SIG-M5 treated with dmso at 0.1 percent for 504 hours (cell line): ENCODE measurements around the gene TMEM101.
A peak's percentile ranks its signal among the peaks of the same experiment; 100 is the strongest.
"Not testable (repeated sequence)": the region's sequence is repeated elsewhere in the genome, so short reads cannot be mapped to it uniquely, and the experiment has no call there.

ENCODE experiments used
- DNase-seq: peaks from one replicate; lab custom pipeline; 2025; ENCODE audit not compliant: unreplicated experiment; lab: John Stamatoyannopoulos, UW

Gene TMEM101

DNA sequence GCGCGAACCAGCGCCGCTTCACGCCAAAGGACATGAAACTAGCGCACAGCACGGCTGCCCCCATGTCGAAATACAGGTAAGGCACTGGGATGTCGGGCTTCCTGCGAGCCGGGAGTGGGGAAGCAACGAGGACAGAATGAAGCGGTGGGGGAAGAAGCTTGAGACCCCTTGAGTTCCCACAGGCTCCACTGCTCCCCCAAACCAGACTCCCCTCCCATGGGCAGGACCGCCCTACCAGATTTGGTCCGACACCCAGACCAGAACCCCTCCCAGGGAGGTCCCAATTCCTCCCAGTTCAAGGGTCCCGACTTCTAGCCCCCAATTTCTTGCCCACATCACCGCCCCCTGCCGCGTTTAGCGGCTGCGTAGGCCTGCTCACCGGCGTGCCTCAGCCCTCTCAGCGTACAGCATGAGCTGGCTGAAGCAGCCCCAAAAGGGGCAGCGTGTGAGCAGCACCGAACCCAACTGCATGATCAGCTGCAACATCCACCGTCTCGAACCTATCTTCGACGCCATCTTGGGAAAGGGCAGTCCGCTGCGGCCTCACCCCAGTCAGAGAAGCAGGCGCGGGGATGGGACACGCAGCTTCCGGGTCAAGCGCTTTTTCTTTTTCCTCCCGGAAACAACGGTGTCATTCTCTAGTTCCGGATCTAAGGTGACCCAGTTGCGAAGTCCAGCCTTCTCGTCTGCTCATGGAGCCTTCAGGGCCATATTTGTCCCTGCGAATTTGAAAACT is at the start of gene TMEM101:
TMEM101 (minus strand) TSS at position 527 of the 736 bp plus-strand sequence; CDS start at position 516, 11 bp downstream.
- DNase-seq = peak; percentile 96

DNA sequence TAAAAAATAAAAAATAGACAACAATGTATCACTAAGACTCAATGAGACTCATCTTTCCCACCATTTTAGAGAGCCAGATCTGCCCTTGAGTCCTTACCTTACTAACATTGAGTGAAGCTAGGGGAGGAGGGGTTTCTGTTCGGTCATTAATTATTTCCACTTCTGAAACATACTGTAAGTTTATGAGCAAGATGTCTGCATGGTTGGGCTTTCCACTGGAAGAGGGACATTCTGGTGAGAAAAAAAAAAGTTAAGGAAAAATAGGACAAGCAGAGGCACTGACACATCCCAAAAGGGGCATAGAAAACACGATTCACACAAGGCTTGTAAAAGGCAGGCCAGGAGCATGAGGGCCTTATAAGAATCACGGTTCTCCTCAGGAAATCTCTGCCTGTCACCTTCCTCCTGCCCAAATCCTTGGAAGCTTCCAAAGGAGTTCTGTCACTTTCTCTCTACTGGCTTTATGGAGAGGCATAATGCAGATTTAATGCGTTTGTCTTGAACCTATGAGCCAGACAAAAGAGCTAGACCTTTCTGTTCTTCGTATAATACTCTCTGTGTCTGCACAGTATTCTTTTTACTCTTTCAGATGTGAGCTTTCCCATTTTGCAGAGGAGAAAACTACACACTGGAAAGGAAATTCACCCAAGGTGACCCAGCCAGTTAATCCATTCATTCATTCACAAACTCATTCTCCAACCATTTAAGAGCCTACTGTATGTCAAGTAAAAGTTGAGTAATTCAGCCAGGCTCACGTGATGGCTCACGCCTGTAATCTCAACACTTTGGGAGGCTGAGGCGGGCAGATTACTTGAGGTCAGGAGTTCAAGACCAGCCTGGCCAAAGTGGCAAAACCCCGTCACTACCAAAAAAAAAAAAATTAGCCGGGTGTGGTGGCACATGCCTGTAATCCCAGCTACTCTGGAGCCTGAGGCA is 49.2 kb upstream of the TMEM101 start:
- DNase-seq = no peak

- DNase-seq = no peak
Observed at GRCh38 chr17:44062871-44063270, 48.1 kb upstream of the TMEM101 start.

DNA sequence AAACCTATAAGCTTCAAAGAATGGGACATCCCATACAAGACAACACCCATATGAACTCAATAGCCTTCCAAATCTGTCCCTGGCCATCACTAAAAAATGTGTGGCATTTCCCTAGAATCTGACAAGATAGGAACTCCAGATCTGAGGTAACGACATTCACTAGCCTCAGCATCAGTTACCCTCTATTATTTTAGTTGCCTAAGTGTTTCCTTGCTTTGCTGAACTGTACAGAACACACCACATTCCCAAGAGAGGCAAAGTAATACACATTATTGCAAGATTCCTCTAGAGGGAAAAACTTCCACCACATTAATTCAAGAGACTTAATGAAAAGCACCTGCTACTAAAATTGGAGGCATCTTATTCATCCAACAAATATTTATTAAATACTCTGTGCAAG is 46.7 kb upstream of the TMEM101 start:
- no peak for DNase-seq

GRCh38 chr17:44059101-44059892 is 44.5 kb upstream of the TMEM101 start:
- no peak for DNase-seq

DNA sequence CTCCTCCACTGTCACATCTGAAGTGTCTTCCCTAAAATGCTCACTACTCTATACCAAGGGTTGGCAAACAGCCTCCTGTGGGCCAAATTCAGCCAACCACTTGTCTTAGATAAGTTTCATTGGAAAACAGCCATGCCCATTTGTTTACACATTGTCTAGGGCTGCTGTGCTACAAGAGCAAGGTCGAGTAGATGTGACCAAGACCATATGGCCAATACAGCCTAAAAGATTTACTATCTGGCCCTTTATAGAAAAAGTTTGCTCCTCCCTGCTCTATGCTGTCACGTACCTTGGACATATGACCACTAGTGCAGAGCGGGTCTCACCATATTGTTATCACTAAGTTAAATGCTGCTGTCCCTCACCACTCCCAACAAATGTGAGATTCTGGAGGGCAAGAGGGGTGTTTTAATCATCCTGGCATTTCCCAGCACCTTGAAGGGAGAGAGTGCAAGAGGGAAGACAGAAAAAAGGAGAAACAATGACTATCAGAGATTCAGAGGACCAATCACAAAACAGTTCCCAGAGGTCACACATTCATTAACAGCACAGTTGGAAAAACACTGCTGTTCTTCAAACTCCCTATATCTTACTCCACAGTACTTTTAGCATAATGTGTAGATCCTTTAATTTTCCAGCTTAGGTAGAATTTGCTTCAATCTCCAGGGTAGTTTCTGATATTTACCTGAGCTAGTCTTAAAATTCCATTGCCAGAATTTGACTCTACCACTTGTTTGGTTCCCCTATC is 38.5 kb upstream of the TMEM101 start:
- no peak for DNase-seq

DNA sequence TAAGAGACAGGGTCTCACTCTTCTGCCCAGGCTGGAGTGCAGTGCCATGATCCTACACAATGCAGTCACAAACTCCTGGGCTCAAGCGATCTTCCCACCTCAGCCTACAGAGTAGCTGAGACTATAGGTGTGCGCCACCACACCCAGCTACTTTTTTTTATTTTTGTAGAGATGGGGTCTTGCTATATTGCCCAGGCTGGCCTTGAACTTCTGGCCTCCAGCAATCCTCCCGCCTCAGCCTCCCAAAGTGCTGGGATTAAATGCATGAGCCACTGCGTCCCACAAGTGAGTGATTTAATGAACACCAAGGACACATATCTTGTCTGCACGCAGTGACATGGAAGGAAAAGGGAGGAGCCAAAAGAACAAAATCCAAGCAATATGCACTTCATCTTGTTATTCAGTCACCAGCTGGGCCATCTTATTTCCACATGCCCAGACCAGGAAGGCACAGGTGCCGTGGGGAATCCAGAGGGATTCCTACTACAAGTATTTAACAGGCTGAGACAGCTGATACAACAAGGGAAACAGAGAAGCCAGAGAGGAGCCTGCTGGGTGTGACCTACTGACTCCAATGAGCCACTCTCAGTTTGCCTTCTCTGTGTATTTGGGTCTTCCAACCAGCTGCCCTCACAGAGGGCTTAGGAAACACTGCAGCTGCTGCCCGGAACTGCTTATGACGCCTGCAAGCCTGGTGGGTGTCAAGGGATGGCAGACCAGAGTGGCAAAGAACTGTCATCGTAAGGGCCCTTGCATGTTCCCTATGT is 34.7 kb upstream of the TMEM101 start:
- no peak for DNase-seq

DNA sequence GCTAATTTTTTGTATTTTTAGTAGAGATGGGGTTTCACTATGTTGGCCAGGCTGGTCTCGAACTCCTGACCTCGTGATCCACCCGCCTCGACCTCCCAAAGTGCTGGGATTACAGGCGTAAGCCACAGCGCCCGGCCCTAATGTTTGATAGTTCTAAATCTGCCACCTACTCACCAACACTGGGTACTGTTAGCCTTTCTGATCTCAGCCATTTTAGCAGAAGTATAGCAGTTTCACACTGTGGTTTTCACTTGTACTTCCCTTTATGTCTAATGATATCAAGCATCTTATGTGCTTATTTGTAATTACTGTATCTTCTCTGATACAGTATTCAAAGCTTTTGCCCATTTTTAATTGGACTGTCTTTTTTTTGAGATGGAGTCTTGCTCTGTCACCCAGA is 32.1 kb upstream of the TMEM101 start:
- peak; percentile 14 for DNase-seq

DNA sequence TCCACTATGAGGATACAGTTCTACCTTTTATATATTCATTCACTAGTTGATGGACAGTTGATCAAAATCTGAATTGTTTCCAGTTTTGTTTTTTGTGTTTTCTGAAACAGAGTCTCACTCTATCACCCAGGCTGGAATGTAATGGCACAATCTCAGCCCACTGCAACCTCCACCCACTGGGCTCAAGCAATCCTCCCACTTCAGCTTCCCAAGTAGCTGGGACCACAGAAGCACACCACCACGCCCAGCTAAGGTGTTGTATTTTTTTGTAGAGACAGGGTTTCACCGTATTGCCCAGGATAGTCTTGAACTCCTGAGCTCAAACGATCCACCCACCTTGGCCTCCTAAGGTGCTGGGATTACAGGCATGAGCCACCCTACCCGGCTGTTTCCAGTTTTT is 30.7 kb upstream of the TMEM101 start:
- no peak for DNase-seq

GRCh38 chr17:44044071-44044470 is 29.3 kb upstream of the TMEM101 start:
- DNase-seq = no peak

DNA sequence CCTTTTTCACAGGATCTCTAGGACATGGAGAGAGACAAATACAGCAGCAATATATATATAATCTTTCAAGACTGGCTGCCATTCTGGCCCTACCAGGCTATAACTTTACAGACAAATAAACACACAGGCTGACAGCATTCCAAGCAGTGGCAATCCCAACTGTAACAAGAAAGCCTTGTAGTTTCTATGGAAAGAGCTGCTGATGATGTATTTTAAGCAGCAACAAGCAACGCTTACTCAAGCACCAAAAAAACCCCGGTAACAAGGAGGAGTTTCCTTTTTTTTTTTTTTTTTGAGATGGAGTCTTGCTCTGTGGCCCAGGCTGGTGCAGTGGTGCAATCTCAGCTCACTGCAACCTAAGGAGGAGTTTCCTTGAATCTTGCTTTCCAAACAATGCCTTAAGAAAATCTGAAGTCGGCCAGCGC is 28.5 kb upstream of the TMEM101 start:
- DNase-seq = no peak

GRCh38 chr17:44039829-44040635 is 25.3 kb upstream of the TMEM101 start:
- no peak for DNase-seq

DNA sequence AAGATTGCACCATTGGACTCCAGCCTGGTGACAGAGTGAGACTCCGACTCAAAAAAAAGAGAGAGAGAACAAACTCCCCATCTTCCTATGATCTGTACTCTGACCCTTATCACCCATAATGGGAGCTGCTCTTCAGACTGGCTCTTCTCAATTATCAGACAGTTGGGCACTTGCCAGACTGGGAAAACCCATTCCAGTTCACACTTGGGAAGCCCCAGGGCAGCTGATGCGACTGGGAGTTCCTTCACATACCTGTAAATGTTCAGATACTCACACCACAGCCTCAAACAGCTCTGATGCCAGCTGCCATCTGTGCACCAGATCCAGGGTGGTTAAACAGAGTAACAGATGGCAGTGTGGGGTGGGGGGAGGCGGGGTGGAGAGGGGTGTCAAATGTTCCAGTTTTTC is 23.8 kb upstream of the TMEM101 start:
- DNase-seq = no peak

- DNase-seq = no peak
Observed at GRCh38 chr17:44037471-44037870, 22.7 kb upstream of the TMEM101 start.

GRCh38 chr17:44034688-44035087 is 19.9 kb upstream of the TMEM101 start:
- DNase-seq = not testable (repeated sequence)

DNA sequence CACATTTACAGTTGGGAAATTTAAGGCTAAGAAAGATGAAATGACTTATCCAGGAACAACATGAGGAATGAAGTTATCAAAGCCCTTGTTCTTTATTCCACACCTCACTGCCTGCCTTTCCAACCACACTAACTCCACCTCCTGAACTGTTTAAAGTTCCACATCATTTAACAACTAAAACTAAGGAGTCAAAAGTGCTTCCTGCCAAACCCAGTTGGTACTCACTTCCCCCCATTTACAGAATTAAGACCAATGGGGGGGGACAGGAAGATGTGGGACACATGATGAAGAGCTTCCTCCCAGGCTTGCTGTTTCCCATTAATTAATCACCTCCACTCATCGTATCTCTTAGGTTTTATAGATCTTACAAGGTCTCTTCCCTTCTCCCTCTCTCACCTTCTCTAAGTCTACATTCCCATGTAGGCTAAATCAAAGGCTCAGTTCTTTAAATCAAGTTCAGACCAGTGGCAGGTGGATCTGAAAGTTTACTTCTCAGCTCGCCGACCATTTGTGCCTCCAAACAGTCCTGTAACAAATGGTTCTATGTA is 19.2 kb upstream of the TMEM101 start:
- DNase-seq = no peak

GRCh38 chr17:44030482-44030881 is 15.7 kb upstream of the TMEM101 start:
- DNase-seq = no peak

- DNase-seq = no peak
Observed at GRCh38 chr17:44029736-44030135, 15.0 kb upstream of the TMEM101 start.

- DNase-seq = no peak
Observed at GRCh38 chr17:44024853-44025252, 10.1 kb upstream of the TMEM101 start.
